Fibroblast of the conjunctiva (primary cell): ENCODE results near the gene ZYG11B.
"Not testable (repeated sequence)": the region's sequence is repeated elsewhere in the genome, so short reads cannot be mapped to it uniquely, and the experiment has no call there.

Source experiments
- DNase-seq: peaks from one replicate; pipeline ENCODE4 v3.0.0-alpha.2; 2010; ENCODE audit warnings: low read depth

The ZYG11B gene

GRCh38 chr1:52756020-52756419, 29.8 kb downstream of the ZYG11B start:
- no peak for DNase-seq

- DNase-seq = no peak
Observed at GRCh38 chr1:52759908-52760307, 33.7 kb downstream of the ZYG11B start.

- no peak for DNase-seq
Observed at GRCh38 chr1:52767596-52768280, 41.5 kb downstream of the ZYG11B start.

- DNase-seq = no peak
Observed at GRCh38 chr1:52769346-52770033, 43.2 kb downstream of the ZYG11B start.

GRCh38 chr1:52771384-52771783, 45.1 kb downstream of the ZYG11B start:
- DNase-seq = no peak

GRCh38 chr1:52786148-52786547, 59.9 kb downstream of the ZYG11B start:
- no peak for DNase-seq

- DNase-seq = not testable (repeated sequence)
Observed at GRCh38 chr1:52790429-52790828, 64.2 kb downstream of the ZYG11B start.

- DNase-seq = no peak
Observed at GRCh38 chr1:52792036-52792435, 65.8 kb downstream of the ZYG11B start.

GRCh38 chr1:52793717-52794116, 67.5 kb downstream of the ZYG11B start:
- DNase-seq = not testable (repeated sequence)

GRCh38 chr1:52795464-52795863, 69.2 kb downstream of the ZYG11B start:
- no peak for DNase-seq

- no peak for DNase-seq
Observed at GRCh38 chr1:52798331-52798730, 72.1 kb downstream of the ZYG11B start.

GRCh38 chr1:52801011-52801410, 74.8 kb downstream of the ZYG11B start:
- no peak for DNase-seq

GRCh38 chr1:52804083-52804482, 77.8 kb downstream of the ZYG11B start:
- not testable (repeated sequence) for DNase-seq

GRCh38 chr1:52814465-52814864, 88.2 kb downstream of the ZYG11B start:
- no peak for DNase-seq

- DNase-seq = not testable (repeated sequence)
Observed at GRCh38 chr1:52820830-52821229, 94.6 kb downstream of the ZYG11B start.

- DNase-seq = no peak
Observed at GRCh38 chr1:52825868-52826267, 99.6 kb downstream of the ZYG11B start.

- DNase-seq = no peak
Observed at GRCh38 chr1:52834798-52835197, 108.5 kb downstream of the ZYG11B start.

GRCh38 chr1:52836035-52836434, 109.8 kb downstream of the ZYG11B start:
- no peak for DNase-seq

- not testable (repeated sequence) for DNase-seq
Observed at GRCh38 chr1:52839175-52839574, 112.9 kb downstream of the ZYG11B start.

- DNase-seq = peak; percentile 37
Observed at GRCh38 chr1:52842643-52843310, 116.5 kb downstream of the ZYG11B start, which contains the start of gene ZYG11A. TSS of gene ZYG11A (plus strand) at chr1:52842760. CDS start at chr1:52842884, 124 bp downstream.

- DNase-seq = not testable (repeated sequence)
Observed at GRCh38 chr1:52845119-52845518, 118.9 kb downstream of the ZYG11B start.

GRCh38 chr1:52848423-52848822, 122.2 kb downstream of the ZYG11B start:
- DNase-seq = no peak

GRCh38 chr1:52850951-52851350, 124.7 kb downstream of the ZYG11B start:
- DNase-seq = no peak
